Measurements from ENCODE around the gene MLYCD.

GRCh38 chr16:83853834-83854233 lies 45.1 kb upstream of the MLYCD start:
- TF ChIP-seq EZH2phosphoT487 (IDR thresholded peaks at IDR 0.05; ENCODE audit: low read depth), result no peak
- TF ChIP-seq, protein P1, sequence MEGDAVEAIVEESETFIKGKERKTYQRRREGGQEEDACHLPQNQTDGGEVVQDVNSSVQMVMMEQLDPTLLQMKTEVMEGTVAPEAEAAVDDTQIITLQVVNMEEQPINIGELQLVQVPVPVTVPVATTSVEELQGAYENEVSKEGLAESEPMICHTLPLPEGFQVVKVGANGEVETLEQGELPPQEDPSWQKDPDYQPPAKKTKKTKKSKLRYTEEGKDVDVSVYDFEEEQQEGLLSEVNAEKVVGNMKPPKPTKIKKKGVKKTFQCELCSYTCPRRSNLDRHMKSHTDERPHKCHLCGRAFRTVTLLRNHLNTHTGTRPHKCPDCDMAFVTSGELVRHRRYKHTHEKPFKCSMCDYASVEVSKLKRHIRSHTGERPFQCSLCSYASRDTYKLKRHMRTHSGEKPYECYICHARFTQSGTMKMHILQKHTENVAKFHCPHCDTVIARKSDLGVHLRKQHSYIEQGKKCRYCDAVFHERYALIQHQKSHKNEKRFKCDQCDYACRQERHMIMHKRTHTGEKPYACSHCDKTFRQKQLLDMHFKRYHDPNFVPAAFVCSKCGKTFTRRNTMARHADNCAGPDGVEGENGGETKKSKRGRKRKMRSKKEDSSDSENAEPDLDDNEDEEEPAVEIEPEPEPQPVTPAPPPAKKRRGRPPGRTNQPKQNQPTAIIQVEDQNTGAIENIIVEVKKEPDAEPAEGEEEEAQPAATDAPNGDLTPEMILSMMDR (IDR thresholded peaks at IDR 0.05; ENCODE audit: low read depth, low read length), result no peak
